ENCODE data around the gene KIRREL1.

Gene KIRREL1

DNA sequence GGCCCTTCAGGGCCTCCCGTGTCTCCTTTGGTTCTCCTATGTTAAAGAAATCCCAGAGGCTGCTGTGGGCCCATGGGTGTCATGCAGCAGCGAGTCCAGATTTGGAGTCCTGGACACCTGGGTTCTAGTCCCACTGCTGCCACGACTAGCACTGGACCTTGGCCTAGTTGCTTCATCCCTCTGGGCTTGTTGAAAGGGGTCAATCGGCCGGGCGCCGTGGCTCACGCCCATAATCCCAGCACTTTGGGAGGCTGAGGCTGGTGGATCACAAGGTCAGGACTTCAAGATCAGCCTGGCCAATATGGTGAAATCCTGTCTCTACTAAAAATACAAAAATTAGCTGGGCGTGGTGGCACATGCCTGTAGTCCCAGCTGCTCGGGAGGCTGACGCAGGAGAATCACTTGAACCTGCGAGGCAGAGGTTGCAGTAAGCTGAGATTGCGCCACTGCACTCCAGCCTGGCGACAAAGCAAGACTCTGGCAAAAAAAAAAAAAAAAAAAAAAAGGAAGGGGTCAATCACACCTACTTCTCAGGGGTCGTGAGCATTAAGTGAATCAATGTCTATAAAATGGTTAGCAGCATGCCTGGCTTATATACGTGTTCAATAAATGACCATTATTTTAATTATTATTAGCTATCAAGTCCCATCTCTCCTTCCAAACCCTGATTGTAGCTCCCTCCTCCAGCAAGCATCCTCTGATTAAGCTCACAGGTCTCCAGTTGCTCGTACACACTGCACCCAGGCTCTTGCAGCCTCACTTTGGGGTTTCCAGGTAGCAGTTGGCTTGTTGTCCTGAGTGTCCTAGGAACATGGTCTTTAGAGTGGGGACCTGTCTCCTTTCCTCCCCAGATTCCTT lies 43.8 kb downstream of the KIRREL1 start:
- Histone ChIP-seq H3K27me3 (ENCODE audit: insufficient read depth, low read length, poor library complexity) (no peaks in the 10 kb centered on the region), H3K79me2 (ENCODE audit: insufficient read depth, low read length) (no peaks in the 10 kb centered on the region), H3K9ac (ENCODE audit: low read depth, low read length) (no peak overlapping the region), H3K4me3 (ENCODE audit: low read depth in 1 of 2, low read length in 2 of 2) (no peak overlapping the region), H4K20me1 (ENCODE audit: insufficient read depth, low read length) (peaks cover 22% of the 10 kb centered on the region), H2AFZ (ENCODE audit: low read depth, low read length) (no peak overlapping the region), H3K4me2 (ENCODE audit: insufficient read depth, low read length) (no peak overlapping the region), H3K36me3 (ENCODE audit: insufficient read depth, low read length) (no peaks in the 10 kb centered on the region), H3K4me1 (ENCODE audit: insufficient read depth, low read length) (no peaks in the 10 kb centered on the region), H3K9me3 (ENCODE audit: insufficient read depth, low read length, severe bottlenecking) (no peaks in the 10 kb centered on the region), H3K27ac (ENCODE audit: low read length) (no peak overlapping the region)
- TF ChIP-seq, protein P1, sequence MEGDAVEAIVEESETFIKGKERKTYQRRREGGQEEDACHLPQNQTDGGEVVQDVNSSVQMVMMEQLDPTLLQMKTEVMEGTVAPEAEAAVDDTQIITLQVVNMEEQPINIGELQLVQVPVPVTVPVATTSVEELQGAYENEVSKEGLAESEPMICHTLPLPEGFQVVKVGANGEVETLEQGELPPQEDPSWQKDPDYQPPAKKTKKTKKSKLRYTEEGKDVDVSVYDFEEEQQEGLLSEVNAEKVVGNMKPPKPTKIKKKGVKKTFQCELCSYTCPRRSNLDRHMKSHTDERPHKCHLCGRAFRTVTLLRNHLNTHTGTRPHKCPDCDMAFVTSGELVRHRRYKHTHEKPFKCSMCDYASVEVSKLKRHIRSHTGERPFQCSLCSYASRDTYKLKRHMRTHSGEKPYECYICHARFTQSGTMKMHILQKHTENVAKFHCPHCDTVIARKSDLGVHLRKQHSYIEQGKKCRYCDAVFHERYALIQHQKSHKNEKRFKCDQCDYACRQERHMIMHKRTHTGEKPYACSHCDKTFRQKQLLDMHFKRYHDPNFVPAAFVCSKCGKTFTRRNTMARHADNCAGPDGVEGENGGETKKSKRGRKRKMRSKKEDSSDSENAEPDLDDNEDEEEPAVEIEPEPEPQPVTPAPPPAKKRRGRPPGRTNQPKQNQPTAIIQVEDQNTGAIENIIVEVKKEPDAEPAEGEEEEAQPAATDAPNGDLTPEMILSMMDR (IDR thresholded peaks at IDR 0.05; ENCODE audit: borderline replicate concordance, extremely low read depth, low read length, poor library complexity, severe bottlenecking), result no peak
- no peak for TF ChIP-seq EZH2 (IDR thresholded peaks at IDR 0.05; ENCODE audit: borderline replicate concordance, low read depth, low read length, severe bottlenecking)
- DNase-seq (no peak), ATAC-seq (ENCODE audit: insufficient read depth, low read depth) (no peak)

DNA sequence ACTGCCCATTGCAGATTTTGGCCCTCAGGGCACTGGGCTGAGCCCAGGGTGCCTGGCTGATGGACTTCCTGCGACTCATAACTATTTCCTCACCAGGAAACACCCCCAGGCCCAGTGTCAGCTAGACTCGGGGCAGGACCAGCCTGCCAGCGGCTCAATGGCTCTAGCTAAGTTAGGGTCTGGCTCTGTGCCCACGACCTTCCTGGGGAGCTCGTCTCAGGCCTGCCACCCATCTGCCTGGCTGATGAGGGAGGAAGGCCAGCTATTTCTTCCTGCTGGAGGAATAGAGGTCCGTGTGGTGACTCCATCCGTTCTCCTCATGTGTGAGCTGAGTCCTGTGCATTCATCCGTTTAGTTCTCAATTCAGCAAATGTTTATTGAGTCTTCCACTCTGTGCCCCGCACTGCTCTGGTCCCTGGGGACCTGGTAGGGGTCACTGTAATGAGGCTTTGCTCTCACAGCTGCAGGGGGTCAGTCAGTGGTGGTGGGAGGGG lies 44.5 kb downstream of the KIRREL1 start:
- H3K9me3 ChIP-seq (ENCODE audit: insufficient read depth, low read length, severe bottlenecking), result no peaks in the 10 kb centered on the region
- no peak overlapping the region for H2AFZ ChIP-seq (ENCODE audit: low read depth, low read length)
- H3K27ac ChIP-seq (ENCODE audit: low read length), result no peak overlapping the region
- ATAC-seq (ENCODE audit: insufficient read depth, low read depth) (no peak), DNase-seq (no peak)
- H3K4me1 ChIP-seq (ENCODE audit: insufficient read depth, low read length), result no peaks in the 10 kb centered on the region
- no peak for TF ChIP-seq EZH2 (IDR thresholded peaks at IDR 0.05; ENCODE audit: borderline replicate concordance, low read depth, low read length, severe bottlenecking)
- TF ChIP-seq, protein P1 (IDR thresholded peaks at IDR 0.05; ENCODE audit: borderline replicate concordance, extremely low read depth, low read length, poor library complexity, severe bottlenecking), result no peak
- no peaks in the 10 kb centered on the region for H3K36me3 ChIP-seq (ENCODE audit: insufficient read depth, low read length)
- H3K79me2 ChIP-seq (ENCODE audit: insufficient read depth, low read length), result no peaks in the 10 kb centered on the region
- H4K20me1 ChIP-seq (ENCODE audit: insufficient read depth, low read length), result peaks cover 22% of the 10 kb centered on the region
- H3K9ac ChIP-seq (ENCODE audit: low read depth, low read length), result no peak overlapping the region
- no peak overlapping the region for H3K4me2 ChIP-seq (ENCODE audit: insufficient read depth, low read length)
- no peaks in the 10 kb centered on the region for H3K27me3 ChIP-seq (ENCODE audit: insufficient read depth, low read length, poor library complexity)
- no peak overlapping the region for H3K4me3 ChIP-seq (ENCODE audit: low read depth in 1 of 2, low read length in 2 of 2)

DNA sequence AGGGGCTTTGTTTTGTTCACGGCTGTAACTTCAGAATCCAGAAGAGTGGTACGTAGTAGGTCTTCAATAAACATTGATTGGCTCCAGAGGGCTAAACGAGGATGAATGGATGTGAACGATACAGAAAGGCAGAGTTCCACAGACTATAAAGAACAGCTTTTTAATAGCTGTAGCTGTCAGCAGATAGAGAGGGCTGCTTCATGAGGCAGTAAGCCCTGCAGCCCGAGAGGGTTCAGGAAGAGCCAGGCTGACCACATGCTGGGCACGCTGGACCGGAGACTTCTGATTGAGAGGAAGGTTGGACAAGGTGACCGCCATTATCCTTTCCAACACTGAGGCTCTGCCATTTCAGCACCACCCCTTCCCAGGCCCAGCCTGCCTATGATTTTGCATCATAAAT lies 45.3 kb downstream of the KIRREL1 start:
- H3K36me3 ChIP-seq (ENCODE audit: insufficient read depth, low read length), result no peaks in the 10 kb centered on the region
- H3K4me3 ChIP-seq (ENCODE audit: low read depth in 1 of 2, low read length in 2 of 2), result no peak overlapping the region
- H4K20me1 ChIP-seq (ENCODE audit: insufficient read depth, low read length), result peaks cover 22% of the 10 kb centered on the region
- H3K9ac ChIP-seq (ENCODE audit: low read depth, low read length), result no peak overlapping the region
- TF ChIP-seq EZH2 (IDR thresholded peaks at IDR 0.05; ENCODE audit: borderline replicate concordance, low read depth, low read length, severe bottlenecking), result no peak
- TF ChIP-seq, protein P1 (IDR thresholded peaks at IDR 0.05; ENCODE audit: borderline replicate concordance, extremely low read depth, low read length, poor library complexity, severe bottlenecking), result no peak
- H2AFZ ChIP-seq (ENCODE audit: low read depth, low read length), result no peak overlapping the region
- H3K27ac ChIP-seq (ENCODE audit: low read length), result no peak overlapping the region
- no peak for ATAC-seq (ENCODE audit: insufficient read depth, low read depth)
- no peak for DNase-seq
- H3K79me2 ChIP-seq (ENCODE audit: insufficient read depth, low read length), result no peaks in the 10 kb centered on the region
- no peak overlapping the region for H3K4me2 ChIP-seq (ENCODE audit: insufficient read depth, low read length)
- no peaks in the 10 kb centered on the region for H3K4me1 ChIP-seq (ENCODE audit: insufficient read depth, low read length)
- H3K9me3 ChIP-seq (ENCODE audit: insufficient read depth, low read length, severe bottlenecking), result no peaks in the 10 kb centered on the region
- no peaks in the 10 kb centered on the region for H3K27me3 ChIP-seq (ENCODE audit: insufficient read depth, low read length, poor library complexity)
